ENCODE measurements around the gene C2orf49. TPM values are rescaled to one million over a fixed set of nuclear protein-coding genes. Genes with fewer than 3 reads are reported as not detected.

The C2orf49 gene
- total RNA-seq, 1 donor from 2014 or later: 21.6 TPM

DNA sequence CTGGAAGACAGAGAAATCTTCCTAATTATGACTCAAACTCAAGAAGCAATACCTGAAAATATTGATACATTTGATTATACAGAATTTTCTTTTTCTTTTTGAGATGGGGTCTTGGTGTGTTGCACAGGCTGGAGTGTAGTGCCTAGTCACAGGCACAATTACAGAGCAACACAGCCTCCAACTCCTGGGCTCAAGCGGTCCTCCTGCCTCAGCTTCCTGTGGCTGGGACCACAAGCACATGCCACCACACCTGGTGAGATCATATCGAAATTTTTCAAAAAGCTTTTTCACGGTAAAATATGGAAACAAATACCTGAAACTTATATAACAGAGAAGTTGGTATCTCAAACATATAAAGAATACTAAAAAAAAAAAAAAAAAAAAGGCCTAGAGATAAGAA lies 35.7 kb upstream of the C2orf49 start:
- H3K9ac ChIP-seq (ENCODE audit: low read length): no peak overlapping the region
- no peaks in the 10 kb centered on the region for H3K4me1 ChIP-seq (ENCODE audit: insufficient read depth, low read length)
- H3K36me3 Mint-ChIP-seq (ENCODE audit: low read depth, unreplicated experiment): peaks cover 6% of the 10 kb centered on the region
- H3K36me3 ChIP-seq (ENCODE audit: insufficient read depth, low read length): peaks cover 2% of the 10 kb centered on the region
- FAIRE-seq (no peak), DNase-seq (ENCODE audit: low read depth) (no peak)
- H3K4me1 Mint-ChIP-seq (ENCODE audit: low read depth, unreplicated experiment): peaks cover 10% of the 10 kb centered on the region
- H3K4me2 ChIP-seq (ENCODE audit: low read length): no peak overlapping the region
- no peaks in the 10 kb centered on the region for H3K27me3 ChIP-seq (ENCODE audit: insufficient read depth, low read length)
- H3K27ac Mint-ChIP-seq (ENCODE audit: unreplicated experiment): no peak overlapping the region
- no peaks in the 10 kb centered on the region for H3K9me3 ChIP-seq (ENCODE audit: insufficient read depth, low read depth, low read length)
- H2AFZ ChIP-seq (ENCODE audit: low read depth, low read length): no peak overlapping the region
- no peak overlapping the region for H3K4me3 Mint-ChIP-seq (ENCODE audit: unreplicated experiment)
- peaks cover 31% of the 10 kb centered on the region for H3K79me2 ChIP-seq (ENCODE audit: insufficient read depth, low read length)
- no peak overlapping the region for H3K4me3 ChIP-seq (ENCODE audit: insufficient read depth, low read depth, low read length)
- H3K27ac ChIP-seq (ENCODE audit: low read depth, low read length): no peak overlapping the region
- no peak for TF ChIP-seq EZH2 (IDR thresholded peaks at IDR 0.05; ENCODE audit: insufficient read depth, low read length)
- TF ChIP-seq, protein P1, sequence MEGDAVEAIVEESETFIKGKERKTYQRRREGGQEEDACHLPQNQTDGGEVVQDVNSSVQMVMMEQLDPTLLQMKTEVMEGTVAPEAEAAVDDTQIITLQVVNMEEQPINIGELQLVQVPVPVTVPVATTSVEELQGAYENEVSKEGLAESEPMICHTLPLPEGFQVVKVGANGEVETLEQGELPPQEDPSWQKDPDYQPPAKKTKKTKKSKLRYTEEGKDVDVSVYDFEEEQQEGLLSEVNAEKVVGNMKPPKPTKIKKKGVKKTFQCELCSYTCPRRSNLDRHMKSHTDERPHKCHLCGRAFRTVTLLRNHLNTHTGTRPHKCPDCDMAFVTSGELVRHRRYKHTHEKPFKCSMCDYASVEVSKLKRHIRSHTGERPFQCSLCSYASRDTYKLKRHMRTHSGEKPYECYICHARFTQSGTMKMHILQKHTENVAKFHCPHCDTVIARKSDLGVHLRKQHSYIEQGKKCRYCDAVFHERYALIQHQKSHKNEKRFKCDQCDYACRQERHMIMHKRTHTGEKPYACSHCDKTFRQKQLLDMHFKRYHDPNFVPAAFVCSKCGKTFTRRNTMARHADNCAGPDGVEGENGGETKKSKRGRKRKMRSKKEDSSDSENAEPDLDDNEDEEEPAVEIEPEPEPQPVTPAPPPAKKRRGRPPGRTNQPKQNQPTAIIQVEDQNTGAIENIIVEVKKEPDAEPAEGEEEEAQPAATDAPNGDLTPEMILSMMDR (IDR thresholded peaks at IDR 0.05; ENCODE audit: insufficient read depth, low read depth, low read length): no peak
- no peaks in the 10 kb centered on the region for H3K27me3 Mint-ChIP-seq (ENCODE audit: low read depth, unreplicated experiment)
- no peaks in the 10 kb centered on the region for H3K9me3 Mint-ChIP-seq (ENCODE audit: unreplicated experiment)
- H4K20me1 ChIP-seq (ENCODE audit: insufficient read depth, low read length): peaks cover 36% of the 10 kb centered on the region

- no peak overlapping the region for H3K27ac ChIP-seq (ENCODE audit: low read depth, low read length)
- no peaks in the 10 kb centered on the region for H3K4me1 ChIP-seq (ENCODE audit: insufficient read depth, low read length)
- H3K27ac Mint-ChIP-seq (ENCODE audit: unreplicated experiment): no peak overlapping the region
- peaks cover 2% of the 10 kb centered on the region for H3K9me3 Mint-ChIP-seq (ENCODE audit: unreplicated experiment)
- peaks cover 7% of the 10 kb centered on the region for H3K4me1 Mint-ChIP-seq (ENCODE audit: low read depth, unreplicated experiment)
- H3K27me3 Mint-ChIP-seq (ENCODE audit: low read depth, unreplicated experiment): no peaks in the 10 kb centered on the region
- DNase-seq (ENCODE audit: low read depth): no peak
- no peaks in the 10 kb centered on the region for H3K9me3 ChIP-seq (ENCODE audit: insufficient read depth, low read depth, low read length)
- H3K36me3 Mint-ChIP-seq (ENCODE audit: low read depth, unreplicated experiment): peaks cover 20% of the 10 kb centered on the region
- H3K4me3 ChIP-seq (ENCODE audit: insufficient read depth, low read depth, low read length): no peak overlapping the region
- H3K4me3 Mint-ChIP-seq (ENCODE audit: unreplicated experiment): no peak overlapping the region
- no peak overlapping the region for H3K9ac ChIP-seq (ENCODE audit: low read length)
- TF ChIP-seq EZH2 (IDR thresholded peaks at IDR 0.05; ENCODE audit: insufficient read depth, low read length): no peak
- TF ChIP-seq, protein P1 (IDR thresholded peaks at IDR 0.05; ENCODE audit: insufficient read depth, low read depth, low read length): no peak
- no peak for FAIRE-seq
- no peak overlapping the region for H3K4me2 ChIP-seq (ENCODE audit: low read length)
- peaks cover 33% of the 10 kb centered on the region for H3K79me2 ChIP-seq (ENCODE audit: insufficient read depth, low read length)
- no peaks in the 10 kb centered on the region for H3K27me3 ChIP-seq (ENCODE audit: insufficient read depth, low read length)
- H2AFZ ChIP-seq (ENCODE audit: low read depth, low read length): no peak overlapping the region
- H4K20me1 ChIP-seq (ENCODE audit: insufficient read depth, low read length): peaks cover 45% of the 10 kb centered on the region
- peaks cover 8% of the 10 kb centered on the region for H3K36me3 ChIP-seq (ENCODE audit: insufficient read depth, low read length)
These were observed 30.2 kb upstream of the C2orf49 start for GRCh38 chr2:105307146-105307545.

DNA sequence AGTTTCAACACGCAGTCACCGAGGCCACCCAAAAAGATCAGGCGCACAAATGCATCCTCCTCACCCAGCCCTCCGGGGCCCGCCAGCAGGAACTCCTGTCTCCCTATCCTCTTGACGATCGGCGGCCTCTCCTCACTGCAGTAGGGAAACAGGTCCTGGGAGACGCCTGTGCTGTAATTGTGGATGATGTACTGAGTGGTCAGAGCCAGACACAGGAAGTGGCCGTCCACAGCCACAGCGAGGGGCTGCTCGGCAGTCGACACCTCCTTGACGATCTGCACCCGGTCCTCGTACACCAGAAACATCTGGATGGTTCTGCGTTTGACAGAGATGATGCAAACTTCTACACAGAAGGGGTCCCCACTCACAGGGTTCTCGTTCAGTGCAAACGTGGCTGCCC lies 29.8 kb upstream of the C2orf49 start:
- no peaks in the 10 kb centered on the region for H3K4me1 ChIP-seq (ENCODE audit: insufficient read depth, low read length)
- H3K9ac ChIP-seq (ENCODE audit: low read length): no peak overlapping the region
- DNase-seq (ENCODE audit: low read depth) (no peak), FAIRE-seq (no peak)
- H2AFZ ChIP-seq (ENCODE audit: low read depth, low read length): no peak overlapping the region
- H4K20me1 ChIP-seq (ENCODE audit: insufficient read depth, low read length): peaks cover 43% of the 10 kb centered on the region
- no peak overlapping the region for H3K4me3 ChIP-seq (ENCODE audit: insufficient read depth, low read depth, low read length)
- Mint-ChIP-seq H3K36me3 (ENCODE audit: low read depth, unreplicated experiment) (peaks cover 20% of the 10 kb centered on the region), H3K27ac (ENCODE audit: unreplicated experiment) (no peak overlapping the region), H3K4me3 (ENCODE audit: unreplicated experiment) (no peak overlapping the region), H3K9me3 (ENCODE audit: unreplicated experiment) (peaks cover 2% of the 10 kb centered on the region), H3K4me1 (ENCODE audit: low read depth, unreplicated experiment) (peaks cover 7% of the 10 kb centered on the region), H3K27me3 (ENCODE audit: low read depth, unreplicated experiment) (no peaks in the 10 kb centered on the region)
- H3K27ac ChIP-seq (ENCODE audit: low read depth, low read length): no peak overlapping the region
- H3K36me3 ChIP-seq (ENCODE audit: insufficient read depth, low read length): peaks cover 8% of the 10 kb centered on the region
- no peaks in the 10 kb centered on the region for H3K9me3 ChIP-seq (ENCODE audit: insufficient read depth, low read depth, low read length)
- TF ChIP-seq EZH2 (IDR thresholded peaks at IDR 0.05; ENCODE audit: insufficient read depth, low read length): no peak
- TF ChIP-seq, protein P1 (IDR thresholded peaks at IDR 0.05; ENCODE audit: insufficient read depth, low read depth, low read length): no peak
- no peaks in the 10 kb centered on the region for H3K27me3 ChIP-seq (ENCODE audit: insufficient read depth, low read length)
- H3K79me2 ChIP-seq (ENCODE audit: insufficient read depth, low read length): peaks cover 35% of the 10 kb centered on the region
- no peak overlapping the region for H3K4me2 ChIP-seq (ENCODE audit: low read length)
